HEK293 (cell line): ENCODE data around the gene TK2.

ENCODE experiments used
- CTCF ChIA-PET: fragments of 350-600 bp; formaldehyde crosslinking; extraction: SDS; loops from one replicate; lab custom pipeline; 2021; ENCODE audit warnings: antibody characterized with exemption; lab: Yijun Ruan, JAX
- POLR2A ChIA-PET: fragments of 300-600 bp; formaldehyde crosslinking; extraction: SDS; loops from one replicate; lab custom pipeline; 2020; ENCODE audit warnings: antibody characterized with exemption, inconsistent platforms; lab: Yijun Ruan, JAX
- H3K27ac ChIP-seq: fragments of 200-500 bp; sonication (Bioruptor generic); 2 replicates; pipeline ENCODE4 v1.5.1; 2014; ENCODE audit warnings: low read depth, low read length, control low read depth, inconsistent platforms; ENCODE audit errors: extremely low read depth
- H3K36me3 ChIP-seq, 2 experiments: fragments of 200-500 bp in 1 of 2; sonication (Bioruptor generic) in 1 of 2; 1 replicate in 1 of 2; 2 replicates in 1 of 2; pipeline ENCODE4 v1.5.1; 2014 to 2017; ENCODE audit warnings: inconsistent platforms in 2 of 2, low read length in 2 of 2; ENCODE audit not compliant: control insufficient read depth in 2 of 2, insufficient read depth in 1 of 2
- H3K4me1 ChIP-seq: fragments of 200-500 bp; sonication (Bioruptor generic); 2 replicates; pipeline ENCODE4 v1.5.1; 2014; ENCODE audit warnings: mild to moderate bottlenecking, low read length, inconsistent platforms; ENCODE audit not compliant: control insufficient read depth, insufficient read depth
- H3K4me3 ChIP-seq: 2 replicates; pipeline ENCODE4 v1.5.1; 2011; ENCODE audit warnings: low read depth, mild to moderate bottlenecking, control low read depth, low read length, moderate library complexity
- H3K9me3 ChIP-seq: fragments of 200-500 bp; sonication (Bioruptor generic); 2 replicates; pipeline ENCODE4 v1.5.1; 2014; ENCODE audit warnings: low read depth, low read length, inconsistent platforms; ENCODE audit not compliant: control insufficient read depth, insufficient read depth
- IKZF3 ChIP-seq: fragments of 450-650 bp; IDR thresholded peaks from 2 replicates; pipeline ENCODE4 v1.5.0; 2018; ENCODE audit warnings: missing biosample characterization, mild to moderate bottlenecking, missing genetic modification characterization, moderate library complexity
- KLF7 ChIP-seq: fragments of 450-650 bp; formaldehyde crosslinking; IDR thresholded peaks from 2 replicates; pipeline ENCODE4 v1.5.1; 2016; ENCODE audit warnings: missing biosample characterization, missing genetic modification characterization, borderline replicate concordance
- PRDM1 ChIP-seq: fragments of 450-650 bp; formaldehyde crosslinking; IDR thresholded peaks from 2 replicates; pipeline ENCODE4; 2016; ENCODE audit warnings: missing biosample characterization, missing genetic modification characterization
- RBAK ChIP-seq: fragments of 450-650 bp; formaldehyde crosslinking; IDR thresholded peaks from 2 replicates; pipeline ENCODE4 v1.5.1; 2016; ENCODE audit warnings: missing biosample characterization, missing genetic modification characterization
- ZBTB10 ChIP-seq: fragments of 450-650 bp; formaldehyde crosslinking; IDR thresholded peaks from 2 replicates; pipeline ENCODE4 v1.5.1; 2016; ENCODE audit warnings: missing biosample characterization, missing genetic modification characterization
- ZNF157 ChIP-seq: fragments of 450-650 bp; formaldehyde crosslinking; IDR thresholded peaks from 2 replicates; pipeline ENCODE4 v1.5.1; 2016; ENCODE audit warnings: missing biosample characterization, missing genetic modification characterization
- ZNF23 ChIP-seq: fragments of 450-650 bp; formaldehyde crosslinking; IDR thresholded peaks from 2 replicates; pipeline ENCODE4 v1.5.1; 2016; ENCODE audit warnings: missing biosample characterization, missing genetic modification characterization, borderline replicate concordance
- ZNF449 ChIP-seq: fragments of 450-650 bp; formaldehyde crosslinking; IDR thresholded peaks from 2 replicates; pipeline ENCODE4 v1.5.1; 2017; ENCODE audit warnings: missing biosample characterization, mild to moderate bottlenecking, missing genetic modification characterization, moderate library complexity
- ZNF501 ChIP-seq: fragments of 450-650 bp; formaldehyde crosslinking; IDR thresholded peaks from 2 replicates; pipeline ENCODE4 v1.5.1; 2016; ENCODE audit warnings: missing biosample characterization, missing genetic modification characterization
- ZNF549 ChIP-seq: fragments of 450-650 bp; IDR thresholded peaks from 2 replicates; pipeline ENCODE4 v1.5.1; 2018; ENCODE audit warnings: missing biosample characterization, missing genetic modification characterization, mild to moderate bottlenecking, inconsistent platforms, moderate library complexity
- ZNF639 ChIP-seq: fragments of 450-650 bp; formaldehyde crosslinking; IDR thresholded peaks from 2 replicates; pipeline ENCODE4 v1.5.1; 2016; ENCODE audit warnings: missing biosample characterization, missing genetic modification characterization
- ZNF677 ChIP-seq: fragments of 450-650 bp; IDR thresholded peaks from 2 replicates; pipeline ENCODE4 v1.5.0; 2018; ENCODE audit warnings: missing biosample characterization, mild to moderate bottlenecking, missing genetic modification characterization, moderate library complexity
- ZNF701 ChIP-seq: fragments of 450-650 bp; formaldehyde crosslinking; IDR thresholded peaks from 2 replicates; pipeline ENCODE4 v1.5.1; 2016; ENCODE audit warnings: missing biosample characterization, missing genetic modification characterization
- ZNF776 ChIP-seq: fragments of 450-650 bp; formaldehyde crosslinking; IDR thresholded peaks from 2 replicates; pipeline ENCODE4 v1.5.0; 2017; ENCODE audit warnings: missing biosample characterization, missing genetic modification characterization, borderline replicate concordance
- ZSCAN23 ChIP-seq: fragments of 450-650 bp; formaldehyde crosslinking; IDR thresholded peaks from 2 replicates; pipeline ENCODE4 v1.5.1; 2016; ENCODE audit warnings: missing biosample characterization, missing genetic modification characterization
- TF ChIP-seq, protein P1 (sequence below): fragments of 450-650 bp; formaldehyde crosslinking; IDR thresholded peaks from 2 replicates; pipeline ENCODE4 v1.5.1; 2016; ENCODE audit warnings: missing biosample characterization, missing genetic modification characterization

Gene TK2

GRCh38 chr16:66494916-66495315, 55.0 kb downstream of the TK2 start:
- no peaks in the 10 kb centered on the region for H3K36me3 ChIP-seq
- H3K27ac ChIP-seq, result no peak overlapping the region
- H3K4me1 ChIP-seq, result no peaks in the 10 kb centered on the region
- ChIA-PET CTCF (no interaction called here), POLR2A (no interaction called here)
- no peak for TF ChIP-seq ZSCAN23 (tag by site-specific recombination)
- no peak for TF ChIP-seq ZNF677 (tag by site-specific recombination)
- TF ChIP-seq ZBTB10 (tag by site-specific recombination), result no peak
- TF ChIP-seq, protein P1, sequence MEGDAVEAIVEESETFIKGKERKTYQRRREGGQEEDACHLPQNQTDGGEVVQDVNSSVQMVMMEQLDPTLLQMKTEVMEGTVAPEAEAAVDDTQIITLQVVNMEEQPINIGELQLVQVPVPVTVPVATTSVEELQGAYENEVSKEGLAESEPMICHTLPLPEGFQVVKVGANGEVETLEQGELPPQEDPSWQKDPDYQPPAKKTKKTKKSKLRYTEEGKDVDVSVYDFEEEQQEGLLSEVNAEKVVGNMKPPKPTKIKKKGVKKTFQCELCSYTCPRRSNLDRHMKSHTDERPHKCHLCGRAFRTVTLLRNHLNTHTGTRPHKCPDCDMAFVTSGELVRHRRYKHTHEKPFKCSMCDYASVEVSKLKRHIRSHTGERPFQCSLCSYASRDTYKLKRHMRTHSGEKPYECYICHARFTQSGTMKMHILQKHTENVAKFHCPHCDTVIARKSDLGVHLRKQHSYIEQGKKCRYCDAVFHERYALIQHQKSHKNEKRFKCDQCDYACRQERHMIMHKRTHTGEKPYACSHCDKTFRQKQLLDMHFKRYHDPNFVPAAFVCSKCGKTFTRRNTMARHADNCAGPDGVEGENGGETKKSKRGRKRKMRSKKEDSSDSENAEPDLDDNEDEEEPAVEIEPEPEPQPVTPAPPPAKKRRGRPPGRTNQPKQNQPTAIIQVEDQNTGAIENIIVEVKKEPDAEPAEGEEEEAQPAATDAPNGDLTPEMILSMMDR (tag by site-specific recombination), result no peak
- TF ChIP-seq ZNF701, result no peak
- TF ChIP-seq ZNF23 (tag by site-specific recombination), result no peak
- no peak for TF ChIP-seq ZNF776 (tag by site-specific recombination)
- TF ChIP-seq RBAK (tag by site-specific recombination), result no peak
- no peak for TF ChIP-seq PRDM1 (tag by site-specific recombination)
- TF ChIP-seq KLF7 (tag by site-specific recombination), result no peak
- TF ChIP-seq ZNF157 (tag by site-specific recombination), result no peak
- no peak for TF ChIP-seq ZNF501
- TF ChIP-seq ZNF449, result no peak
- no peak for TF ChIP-seq ZNF549
- no peak overlapping the region for H3K4me3 ChIP-seq
- H3K9me3 ChIP-seq, result no peaks in the 10 kb centered on the region

- ChIA-PET POLR2A (no interaction called here), CTCF (no interaction called here)
- Histone ChIP-seq H3K27ac (no peak overlapping the region), H3K9me3 (no peaks in the 10 kb centered on the region), H3K4me1 (no peaks in the 10 kb centered on the region), H3K36me3 (no peaks in the 10 kb centered on the region), H3K4me3 (no peak overlapping the region)
- TF ChIP-seq IKZF3, result no peak
- TF ChIP-seq ZSCAN23 (tag by site-specific recombination), result no peak
- no peak for TF ChIP-seq ZNF639 (tag by site-specific recombination)
These were observed 56.2 kb downstream of the TK2 start for GRCh38 chr16:66493490-66494401.
